Esophagus squamous epithelium (tissue), 5 donors: ENCODE results near the gene ENDOU. TPM values are rescaled to one million over a fixed set of nuclear protein-coding genes. Genes with fewer than 3 reads are reported as not detected.
A peak's percentile ranks its signal among the peaks of the same experiment; 100 is the strongest.

Source experiments
- DNase-seq: peaks from one replicate; lab custom pipeline; 2025; lab: John Stamatoyannopoulos, UW
- H3K27ac ChIP-seq, 4 donors: fragments of 200-600 bp; sonication (generic); one replicate each; pipeline ENCODE4 v1.5.1; 2016 to 2019; ENCODE audit warnings: mild to moderate bottlenecking in 1 of 4
- H3K27me3 ChIP-seq, 4 donors: fragments of 200-600 bp; sonication (generic); 1 replicate in 3 of 4; 2 replicates in 1 of 4; pipeline versions ENCODE4 v1.5.1 to v1.6.0; 2017 to 2021; ENCODE audit warnings: antibody characterized with exemption in 1 of 4
- H3K36me3 ChIP-seq, 3 donors: fragments of 200-600 bp; sonication (generic); one replicate each; pipeline ENCODE4 v1.5.1; 2016 to 2019
- H3K4me1 ChIP-seq, 3 donors: fragments of 200-600 bp; sonication (generic); one replicate each; pipeline ENCODE4 v1.5.1; 2017 to 2019
- H3K4me3 ChIP-seq, 4 donors: fragments of 200-600 bp; sonication (generic); 1 replicate in 3 of 4; 2 replicates in 1 of 4; pipeline ENCODE4 v1.5.1; 2016 to 2019; ENCODE audit warnings: mild to moderate bottlenecking in 2 of 4, moderate library complexity in 1 of 4
- H3K9me3 ChIP-seq, 3 donors: fragments of 200-600 bp; sonication (generic); one replicate each; pipeline ENCODE4 v1.5.1; 2016 to 2019
- POLR2A ChIP-seq, 4 donors: fragments of 450-650 bp; IDR thresholded peaks; one replicate each; pipeline ENCODE4 v1.6.1; 2017; ENCODE audit warnings: antibody characterized with exemption in 4 of 4, mild to moderate bottlenecking in 4 of 4, moderate library complexity in 3 of 4
- WGBS, 2 donors: methylation state at CpG; one replicate each; pipeline ENCODE4 v1.1.5; 2018; 5-methylcytosine and 5-hydroxymethylcytosine counted together
- intact Hi-C: fragments of 100-400 bp; cut with DNase I; formaldehyde crosslinking; loops from one replicate; pipeline ENCODE4 v1.15.0; 2022
- total RNA-seq, 4 donors: library from RNA; depleted of rRNA; stranded (reverse); fragments of >200 nt; gene quantifications; one replicate each; pipeline ENCODE4 v1.1.0, GENCODE V29; 2016
- TF ChIP-seq, protein P1 (sequence below), 6 experiments: fragments of 450-650 bp in 4 of 6; fragments of 200-600 bp in 2 of 6; sonication (generic) in 2 of 6; IDR thresholded peaks; one replicate each; pipeline ENCODE4 v1.5.1; 2016 to 2019; ENCODE audit warnings: antibody characterized with exemption in 6 of 6, mild to moderate bottlenecking in 4 of 6, moderate library complexity in 4 of 6
- donor health status: DM: yes; HTN: yes; CAD: no.

Gene ENDOU
- total RNA-seq, 4 donors from 2014 or later, result 39.8 to 112 (median 46.3) TPM

DNA sequence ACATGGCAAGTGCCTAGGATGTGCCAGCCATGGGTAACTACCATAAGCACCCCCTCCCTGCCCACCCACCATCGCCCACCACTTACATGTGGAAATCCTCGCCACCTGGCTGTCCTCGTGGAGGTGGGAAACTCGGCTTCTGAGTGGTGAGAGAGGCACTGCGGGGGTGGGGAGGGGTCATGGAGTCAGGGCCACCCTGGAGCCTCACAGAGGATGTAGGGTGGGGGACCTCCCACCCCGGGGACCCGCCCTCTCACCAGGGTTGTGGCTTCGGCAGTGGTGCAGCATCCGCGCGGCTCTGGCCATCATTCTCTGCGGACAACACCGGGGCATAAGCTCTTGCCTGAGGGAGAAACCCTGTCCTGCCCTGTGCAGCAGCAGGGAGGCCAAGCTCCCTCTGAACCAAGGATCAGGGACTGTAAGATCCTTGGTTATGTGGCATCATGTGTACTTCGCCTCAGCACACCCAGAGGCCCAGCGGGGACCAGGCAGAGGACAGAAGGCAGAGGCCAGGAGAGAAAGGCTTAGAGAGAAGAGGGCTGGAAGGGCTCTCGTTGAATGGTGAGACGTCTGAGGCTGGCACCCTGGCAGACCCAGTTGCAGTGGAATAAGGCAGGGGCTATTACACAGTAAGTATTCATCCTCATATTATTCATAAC is 12.8 kb upstream of the ENDOU start:
- H3K36me3 ChIP-seq, result peaks cover 0 to 7% (median 0%) of the 10 kb centered on the region in 3 donors
- peaks cover 38 to 94% (median 61%) of the 10 kb centered on the region in 3 donors for H3K4me1 ChIP-seq
- H3K27ac ChIP-seq, result peak overlapping the region in 3 of 4 donors; percentile 77 to 85 (median 85)
- H3K9me3 ChIP-seq, result no peaks in the 10 kb centered on the region
- DNase-seq, result no peak
- TF ChIP-seq POLR2A (IDR thresholded peaks at IDR 0.05), result no peak
- TF ChIP-seq, protein P1, sequence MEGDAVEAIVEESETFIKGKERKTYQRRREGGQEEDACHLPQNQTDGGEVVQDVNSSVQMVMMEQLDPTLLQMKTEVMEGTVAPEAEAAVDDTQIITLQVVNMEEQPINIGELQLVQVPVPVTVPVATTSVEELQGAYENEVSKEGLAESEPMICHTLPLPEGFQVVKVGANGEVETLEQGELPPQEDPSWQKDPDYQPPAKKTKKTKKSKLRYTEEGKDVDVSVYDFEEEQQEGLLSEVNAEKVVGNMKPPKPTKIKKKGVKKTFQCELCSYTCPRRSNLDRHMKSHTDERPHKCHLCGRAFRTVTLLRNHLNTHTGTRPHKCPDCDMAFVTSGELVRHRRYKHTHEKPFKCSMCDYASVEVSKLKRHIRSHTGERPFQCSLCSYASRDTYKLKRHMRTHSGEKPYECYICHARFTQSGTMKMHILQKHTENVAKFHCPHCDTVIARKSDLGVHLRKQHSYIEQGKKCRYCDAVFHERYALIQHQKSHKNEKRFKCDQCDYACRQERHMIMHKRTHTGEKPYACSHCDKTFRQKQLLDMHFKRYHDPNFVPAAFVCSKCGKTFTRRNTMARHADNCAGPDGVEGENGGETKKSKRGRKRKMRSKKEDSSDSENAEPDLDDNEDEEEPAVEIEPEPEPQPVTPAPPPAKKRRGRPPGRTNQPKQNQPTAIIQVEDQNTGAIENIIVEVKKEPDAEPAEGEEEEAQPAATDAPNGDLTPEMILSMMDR (IDR thresholded peaks at IDR 0.05), result no peak
- 90 to 96% methylated on average over 3 to 7 of the region's 17 CpGs for WGBS, 2 donors
- intact Hi-C loops, result no loop called here
- H3K27me3 ChIP-seq, result no peaks in the 10 kb centered on the region
- no peak overlapping the region for H3K4me3 ChIP-seq

DNA sequence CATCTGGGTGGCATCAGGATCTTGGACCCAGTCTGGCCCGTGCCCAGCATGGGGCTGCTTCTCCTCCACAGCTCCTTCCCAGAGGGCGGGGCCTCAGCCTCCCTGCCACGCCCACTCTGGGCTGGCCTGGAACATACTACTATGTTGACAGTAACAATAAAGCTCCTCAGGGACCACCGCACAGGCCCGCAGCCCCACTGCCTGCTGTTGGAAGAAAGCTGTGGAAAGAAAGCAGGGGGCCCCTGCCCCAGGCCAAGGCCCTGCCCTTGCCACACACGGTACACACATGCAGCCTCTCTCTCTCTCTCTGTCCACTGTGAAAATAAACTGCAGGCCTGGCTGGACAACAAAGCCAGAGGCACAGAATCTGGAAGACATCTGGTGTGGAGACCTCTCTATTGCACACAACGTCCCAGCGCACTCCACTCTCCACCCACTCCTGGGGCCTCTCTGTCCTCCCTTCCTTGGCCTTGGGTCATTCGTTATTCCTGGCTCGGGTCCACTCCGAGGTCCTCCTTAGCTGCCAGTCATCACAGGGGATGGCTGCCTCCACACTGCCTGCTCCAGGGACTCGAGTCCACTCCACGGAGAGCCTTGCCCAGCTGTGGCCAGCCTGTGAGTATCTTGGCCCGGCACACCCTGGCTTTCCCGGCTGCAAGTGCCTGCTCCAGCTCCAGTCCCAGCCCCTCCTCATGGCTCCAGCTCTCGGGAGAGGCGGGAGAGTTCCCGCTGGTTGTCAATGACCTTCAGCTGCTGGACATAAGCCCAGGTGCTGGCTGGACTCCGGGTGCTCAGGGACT is 11.8 kb upstream of the ENDOU start:
- H3K27ac ChIP-seq, result peak overlapping the region; percentile 71 to 85 (median 81)
- peak overlapping the region in 1 of 4 donors; percentile 26 for H3K4me3 ChIP-seq
- no peaks in the 10 kb centered on the region for H3K27me3 ChIP-seq
- peaks cover 0 to 7% (median 0%) of the 10 kb centered on the region in 3 donors for H3K36me3 ChIP-seq
- H3K4me1 ChIP-seq, result peaks cover 38 to 91% (median 61%) of the 10 kb centered on the region in 3 donors
- 64 to 75% methylated on average over 10 to 13 of the region's 19 CpGs for WGBS, 2 donors
- no peak for DNase-seq
- intact Hi-C loops, result no loop called here
- no peaks in the 10 kb centered on the region for H3K9me3 ChIP-seq
- TF ChIP-seq, protein P1 (IDR thresholded peaks at IDR 0.05), result no peak
- TF ChIP-seq POLR2A (IDR thresholded peaks at IDR 0.05), result no peak

DNA sequence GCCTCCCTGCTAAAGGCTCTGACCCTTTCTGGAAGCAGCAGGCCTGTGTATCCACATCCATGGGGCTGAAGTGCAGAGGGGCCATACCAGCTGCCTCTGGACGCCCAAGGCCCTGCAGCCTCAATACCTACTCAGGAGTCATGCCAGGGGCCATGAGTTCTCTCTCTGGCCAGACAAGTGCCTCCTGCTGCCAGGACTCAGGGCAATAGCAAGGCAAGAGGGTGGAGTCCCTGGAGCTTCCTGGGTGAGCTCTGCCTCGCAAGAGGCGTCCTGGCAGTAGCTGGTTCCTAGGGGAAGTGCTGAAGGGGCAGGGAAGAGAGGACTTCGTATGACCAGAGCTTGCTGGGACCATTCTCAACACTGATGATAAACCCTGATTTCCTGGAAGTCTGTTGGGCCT is 10.9 kb upstream of the ENDOU start:
- H3K27me3 ChIP-seq, result no peaks in the 10 kb centered on the region
- 38 to 60% methylated on average over 1 to 2 of the region's 4 CpGs for WGBS, 2 donors
- H3K9me3 ChIP-seq, result no peaks in the 10 kb centered on the region
- H3K4me3 ChIP-seq, result no peak overlapping the region
- H3K4me1 ChIP-seq, result peaks cover 32 to 90% (median 54%) of the 10 kb centered on the region in 3 donors
- peaks cover 0 to 7% (median 0%) of the 10 kb centered on the region in 3 donors for H3K36me3 ChIP-seq
- no peak for TF ChIP-seq POLR2A (IDR thresholded peaks at IDR 0.05)
- TF ChIP-seq, protein P1 (IDR thresholded peaks at IDR 0.05), result no peak
- DNase-seq, result no peak
- intact Hi-C loops, result no loop called here
- H3K27ac ChIP-seq, result peak overlapping the region; percentile 71 to 85 (median 81)

DNA sequence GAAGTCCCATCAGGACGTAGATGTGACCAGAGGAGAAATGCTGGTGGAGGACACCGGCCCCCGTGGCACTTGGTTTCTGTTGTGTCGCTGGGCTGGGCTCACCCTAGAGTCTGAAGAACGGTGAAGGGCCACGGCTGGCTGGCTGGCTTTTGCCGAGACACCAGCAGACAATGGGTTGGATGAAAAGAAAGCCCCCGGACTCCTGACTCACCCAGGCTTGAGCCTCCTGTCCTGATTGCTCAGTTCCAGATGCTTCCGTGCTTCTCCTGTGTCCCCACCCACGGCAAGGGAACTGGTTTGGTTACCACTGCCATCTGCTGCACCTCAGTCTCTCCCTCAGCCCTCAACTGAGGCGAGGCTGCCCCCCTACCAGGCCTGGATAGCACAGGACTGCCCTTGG is 10.4 kb upstream of the ENDOU start:
- Histone ChIP-seq H3K9me3 (no peaks in the 10 kb centered on the region), H3K27me3 (no peaks in the 10 kb centered on the region), H3K27ac (peak overlapping the region; percentile 71 to 85 (median 81)), H3K4me1 (peaks cover 26 to 90% (median 48%) of the 10 kb centered on the region in 3 donors), H3K4me3 (no peak overlapping the region), H3K36me3 (peaks cover 0 to 7% (median 0%) of the 10 kb centered on the region in 3 donors)
- DNase-seq, result no peak
- 21 to 73% methylated on average over 4 to 5 of the region's 11 CpGs for WGBS, 2 donors
- TF ChIP-seq, protein P1 (IDR thresholded peaks at IDR 0.05), result no peak
- no peak for TF ChIP-seq POLR2A (IDR thresholded peaks at IDR 0.05)
- intact Hi-C loops, result no loop called here
